ENCODE measurements around the gene MYBPHL. TPM values are rescaled to one million over a fixed set of nuclear protein-coding genes. Genes with fewer than 3 reads are reported as not detected.

The MYBPHL gene
- polyA plus RNA-seq, 1 donor from 2014 or later = not detected

- H3K4me1 Mint-ChIP-seq = peaks cover 0 to 1% (median under 1%) of the 10 kb centered on the region in 3 donors
- no peak overlapping the region for H3K4me3 Mint-ChIP-seq
- no peaks in the 10 kb centered on the region for H3K9me3 Mint-ChIP-seq
- H3K27ac Mint-ChIP-seq = no peak overlapping the region
- H3K27me3 Mint-ChIP-seq = peaks cover under 1% of the 10 kb centered on the region
- peaks cover 2% of the 10 kb centered on the region for H3K36me3 Mint-ChIP-seq
These were observed 38.2 kb downstream of the MYBPHL start for GRCh38 chr1:109268431-109269211.

- no peak overlapping the region for H3K4me3 Mint-ChIP-seq
- peaks cover 2% of the 10 kb centered on the region for H3K27me3 Mint-ChIP-seq
- H3K4me1 Mint-ChIP-seq = peaks cover 0 to 3% (median 1%) of the 10 kb centered on the region in 3 donors
- H3K27ac Mint-ChIP-seq = no peak overlapping the region
- peaks cover 2% of the 10 kb centered on the region for H3K36me3 Mint-ChIP-seq
- H3K9me3 Mint-ChIP-seq = no peaks in the 10 kb centered on the region
These were observed 39.0 kb downstream of the MYBPHL start for GRCh38 chr1:109267743-109268300.

DNA sequence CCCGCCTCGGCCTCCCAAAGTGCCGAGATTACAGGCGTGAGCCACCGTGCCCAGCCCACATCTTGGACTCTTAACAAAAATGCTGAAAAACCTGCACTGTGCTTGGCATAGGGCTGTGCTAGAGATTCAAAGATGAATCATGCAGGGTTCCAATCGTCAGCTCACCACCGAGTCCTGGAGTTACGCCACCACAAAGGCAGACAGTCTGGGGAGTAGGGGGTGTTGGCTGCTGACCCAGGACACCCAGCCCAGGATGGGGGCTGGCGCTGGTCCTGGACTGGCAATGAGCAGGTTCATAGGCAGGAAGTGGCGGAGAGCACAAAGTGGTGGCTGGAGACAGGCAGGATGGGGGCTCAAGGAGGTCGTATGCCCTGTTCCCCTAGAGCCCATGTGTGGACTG lies 39.8 kb downstream of the MYBPHL start:
- H3K27ac Mint-ChIP-seq = no peak overlapping the region
- peaks cover 2% of the 10 kb centered on the region for H3K36me3 Mint-ChIP-seq
- peaks cover 0 to 3% (median 1%) of the 10 kb centered on the region in 3 donors for H3K4me1 Mint-ChIP-seq
- no peaks in the 10 kb centered on the region for H3K9me3 Mint-ChIP-seq
- no peak overlapping the region for H3K4me3 Mint-ChIP-seq
- peaks cover 4% of the 10 kb centered on the region for H3K27me3 Mint-ChIP-seq

DNA sequence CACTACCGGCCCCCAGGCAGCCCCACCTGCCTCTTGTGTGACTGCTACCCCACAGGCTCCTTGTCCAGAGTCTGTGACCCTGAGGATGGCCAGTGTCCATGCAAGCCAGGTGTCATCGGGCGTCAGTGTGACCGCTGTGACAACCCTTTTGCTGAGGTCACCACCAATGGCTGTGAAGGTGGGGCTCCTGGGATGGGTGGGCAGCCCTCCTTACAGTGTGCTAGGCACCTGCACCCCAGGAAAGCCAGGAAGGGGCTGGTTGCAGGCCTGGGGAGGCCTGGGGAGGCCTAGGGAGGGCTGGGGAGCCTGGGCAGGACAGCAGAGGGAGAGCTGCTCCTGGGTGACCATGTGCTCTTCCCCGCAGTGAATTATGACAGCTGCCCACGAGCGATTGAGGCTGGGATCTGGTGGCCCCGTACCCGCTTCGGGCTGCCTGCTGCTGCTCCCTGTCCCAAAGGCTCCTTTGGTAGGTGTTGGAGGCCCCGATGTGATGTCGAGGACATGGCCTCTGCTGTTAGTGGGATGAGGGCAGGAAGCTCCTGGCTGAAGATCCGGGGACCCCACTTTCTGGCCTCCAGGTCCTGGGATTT lies 41.0 kb downstream of the MYBPHL start:
- no peak overlapping the region for H3K27ac Mint-ChIP-seq
- no peaks in the 10 kb centered on the region for H3K36me3 Mint-ChIP-seq
- peaks cover 0 to 3% (median 1%) of the 10 kb centered on the region in 3 donors for H3K4me1 Mint-ChIP-seq
- H3K27me3 Mint-ChIP-seq = peaks cover 4% of the 10 kb centered on the region
- no peaks in the 10 kb centered on the region for H3K9me3 Mint-ChIP-seq
- peak overlapping the region in 1 of 4 donors; percentile 5 for H3K4me3 Mint-ChIP-seq

DNA sequence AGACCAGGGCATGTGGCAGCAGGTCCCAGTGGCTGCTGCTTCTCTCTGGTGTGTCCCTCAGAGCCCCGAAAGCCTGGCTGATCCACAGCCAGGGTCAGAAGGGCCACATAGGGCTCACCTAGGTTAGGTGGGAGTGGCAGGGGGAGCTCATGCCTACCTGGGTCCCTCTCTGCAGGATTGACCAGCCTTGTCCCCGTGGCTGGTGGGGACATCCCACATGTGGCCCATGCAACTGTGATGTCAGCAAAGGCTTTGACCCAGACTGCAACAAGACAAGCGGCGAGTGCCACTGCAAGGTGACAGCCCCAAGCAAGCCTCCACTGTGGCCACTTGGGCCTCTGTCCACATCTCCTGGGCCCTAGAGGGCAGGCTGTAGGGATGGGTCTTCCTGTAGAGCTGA lies 41.8 kb downstream of the MYBPHL start:
- no peaks in the 10 kb centered on the region for H3K9me3 Mint-ChIP-seq
- peaks cover 4% of the 10 kb centered on the region for H3K27me3 Mint-ChIP-seq
- no peak overlapping the region for H3K4me3 Mint-ChIP-seq
- no peak overlapping the region for H3K27ac Mint-ChIP-seq
- H3K4me1 Mint-ChIP-seq = peaks cover 0 to 3% (median 1%) of the 10 kb centered on the region in 3 donors
- no peaks in the 10 kb centered on the region for H3K36me3 Mint-ChIP-seq

DNA sequence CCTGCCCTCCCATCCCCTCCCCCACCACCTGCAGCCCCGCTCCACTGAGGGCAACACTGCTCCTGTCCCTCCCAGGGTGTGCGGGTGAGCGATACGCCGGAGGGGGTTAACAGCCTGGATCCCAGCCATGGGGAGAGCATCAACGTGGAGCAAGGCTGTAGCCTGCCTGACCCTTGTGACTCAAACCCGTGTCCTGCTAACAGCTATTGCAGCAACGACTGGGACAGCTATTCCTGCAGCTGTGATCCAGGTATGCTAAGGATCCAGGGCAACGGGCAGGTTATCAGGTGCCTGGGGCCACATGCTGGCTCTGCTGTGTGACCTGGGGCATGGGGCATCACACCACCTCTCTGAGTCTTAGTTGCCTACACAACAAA lies 42.4 kb downstream of the MYBPHL start:
- Mint-ChIP-seq H3K27me3 (peaks cover 4% of the 10 kb centered on the region), H3K36me3 (no peaks in the 10 kb centered on the region), H3K4me1 (peaks cover 0 to 3% (median 1%) of the 10 kb centered on the region in 3 donors), H3K27ac (no peak overlapping the region), H3K9me3 (no peaks in the 10 kb centered on the region), H3K4me3 (no peak overlapping the region)

GRCh38 chr1:109263597-109264378 lies 43.0 kb downstream of the MYBPHL start:
- Mint-ChIP-seq H3K4me1 (peaks cover 0 to 3% (median 1%) of the 10 kb centered on the region in 3 donors), H3K36me3 (no peaks in the 10 kb centered on the region), H3K4me3 (no peak overlapping the region), H3K27me3 (peaks cover 4% of the 10 kb centered on the region), H3K27ac (no peak overlapping the region), H3K9me3 (no peaks in the 10 kb centered on the region)

DNA sequence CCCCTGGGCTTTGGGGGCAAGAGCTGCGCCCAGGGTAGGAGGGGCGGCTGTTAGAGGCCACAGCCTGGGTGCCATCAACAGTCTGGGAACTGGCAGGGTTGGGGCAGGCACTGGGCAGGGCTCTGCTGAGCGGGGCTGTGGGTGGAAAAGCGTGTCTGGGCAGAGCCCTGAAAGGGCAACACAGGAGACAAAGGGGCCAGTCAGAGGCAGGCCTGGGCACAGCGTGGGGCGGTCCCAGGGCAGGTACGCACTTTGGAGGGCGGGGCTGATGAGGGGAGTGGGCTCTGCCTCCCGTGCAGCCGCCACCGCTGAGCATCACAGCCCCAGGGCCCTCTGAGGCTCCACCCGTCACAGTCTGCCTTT lies 43.6 kb downstream of the MYBPHL start:
- peaks cover 4% of the 10 kb centered on the region for H3K27me3 Mint-ChIP-seq
- peaks cover 0 to 3% (median 1%) of the 10 kb centered on the region in 3 donors for H3K4me1 Mint-ChIP-seq
- H3K36me3 Mint-ChIP-seq = no peaks in the 10 kb centered on the region
- H3K9me3 Mint-ChIP-seq = no peaks in the 10 kb centered on the region
- H3K4me3 Mint-ChIP-seq = peak overlapping the region in 1 of 4 donors; percentile 49
- H3K27ac Mint-ChIP-seq = no peak overlapping the region

DNA sequence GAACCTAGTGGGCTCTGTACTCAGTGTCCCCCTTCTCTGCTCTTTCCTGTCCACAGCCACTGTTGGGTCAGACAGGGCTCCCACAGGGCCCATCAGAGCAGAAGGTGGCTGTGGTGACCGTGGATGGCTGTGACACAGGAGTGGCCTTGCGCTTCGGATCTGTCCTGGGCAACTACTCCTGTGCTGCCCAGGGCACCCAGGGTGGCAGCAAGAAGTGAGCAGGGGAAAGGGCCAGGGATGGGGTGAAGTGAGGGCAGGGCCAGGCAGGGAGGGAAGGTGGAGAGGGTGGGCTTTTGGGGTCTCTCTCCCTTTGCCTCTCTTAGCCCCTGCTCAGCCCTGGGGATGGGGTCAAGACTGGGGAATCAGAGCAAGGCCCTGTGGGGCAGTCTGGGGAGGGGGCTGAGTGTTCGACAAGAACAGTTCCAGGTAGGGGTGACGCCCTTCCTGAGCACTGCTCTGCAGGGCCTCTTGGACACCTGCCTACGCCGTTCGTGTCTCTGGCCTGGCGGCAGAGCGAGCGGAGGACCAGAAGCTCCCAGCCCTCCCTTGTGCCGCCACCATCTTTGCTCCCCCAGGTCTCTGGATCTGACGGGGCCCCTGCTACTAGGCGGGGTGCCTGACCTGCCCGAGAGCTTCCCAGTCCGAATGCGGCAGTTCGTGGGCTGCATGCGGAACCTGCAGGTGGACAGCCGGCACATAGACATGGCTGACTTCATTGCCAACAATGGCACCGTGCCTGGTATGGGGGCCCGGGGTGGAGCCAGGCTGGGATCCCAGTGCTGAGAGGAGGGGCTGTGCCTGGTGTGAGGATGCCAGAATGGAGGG lies 44.4 kb downstream of the MYBPHL start:
- Mint-ChIP-seq H3K9me3 (no peaks in the 10 kb centered on the region), H3K4me3 (no peak overlapping the region), H3K4me1 (peaks cover 0 to 3% (median 1%) of the 10 kb centered on the region in 3 donors), H3K27me3 (peaks cover 4% of the 10 kb centered on the region), H3K27ac (no peak overlapping the region), H3K36me3 (no peaks in the 10 kb centered on the region)

DNA sequence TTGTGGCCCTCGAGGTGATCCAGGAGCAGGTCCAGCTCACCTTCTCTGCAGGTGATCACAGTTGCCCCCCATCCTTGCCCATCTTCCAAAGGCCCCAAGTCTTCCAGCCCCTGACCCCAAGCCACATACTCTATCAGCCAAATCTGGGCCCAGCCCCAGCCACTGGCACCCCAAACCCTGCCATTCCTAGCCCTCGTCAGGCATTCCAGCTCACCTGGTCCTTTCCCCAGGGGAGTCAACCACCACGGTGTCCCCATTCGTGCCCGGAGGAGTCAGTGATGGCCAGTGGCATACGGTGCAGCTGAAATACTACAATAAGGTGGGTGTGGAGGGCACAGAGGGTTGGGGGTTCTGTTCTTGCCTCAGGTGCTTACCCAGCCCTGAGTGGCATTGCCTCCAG lies 45.2 kb downstream of the MYBPHL start:
- no peaks in the 10 kb centered on the region for H3K36me3 Mint-ChIP-seq
- no peaks in the 10 kb centered on the region for H3K9me3 Mint-ChIP-seq
- peaks cover 4% of the 10 kb centered on the region for H3K27me3 Mint-ChIP-seq
- no peak overlapping the region for H3K27ac Mint-ChIP-seq
- H3K4me1 Mint-ChIP-seq = peaks cover 0 to 3% (median 1%) of the 10 kb centered on the region in 3 donors
- no peak overlapping the region for H3K4me3 Mint-ChIP-seq

DNA sequence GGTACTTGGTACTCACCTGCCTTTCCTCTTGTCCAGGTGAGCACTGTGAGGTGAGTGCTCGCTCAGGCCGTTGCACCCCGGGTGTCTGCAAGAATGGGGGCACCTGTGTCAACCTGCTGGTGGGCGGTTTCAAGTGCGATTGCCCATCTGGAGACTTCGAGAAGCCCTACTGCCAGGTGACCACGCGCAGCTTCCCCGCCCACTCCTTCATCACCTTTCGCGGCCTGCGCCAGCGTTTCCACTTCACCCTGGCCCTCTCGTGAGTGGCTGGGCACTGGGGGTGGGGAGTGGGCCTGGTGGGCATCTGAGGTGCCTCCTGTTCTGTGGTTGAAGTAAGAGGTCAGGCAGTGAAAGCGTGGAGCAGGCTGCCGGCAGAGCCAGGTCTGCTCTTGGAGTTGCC lies 45.8 kb downstream of the MYBPHL start:
- no peak overlapping the region for H3K4me3 Mint-ChIP-seq
- H3K9me3 Mint-ChIP-seq = peaks cover 0 to 2% (median 0%) of the 10 kb centered on the region in 3 donors
- no peak overlapping the region for H3K27ac Mint-ChIP-seq
- H3K4me1 Mint-ChIP-seq = peaks cover 0 to 3% (median 3%) of the 10 kb centered on the region in 3 donors
- peaks cover 7% of the 10 kb centered on the region for H3K27me3 Mint-ChIP-seq
- no peaks in the 10 kb centered on the region for H3K36me3 Mint-ChIP-seq

GRCh38 chr1:109259674-109260557 lies 46.9 kb downstream of the MYBPHL start:
- Mint-ChIP-seq H3K9me3 (peaks cover 0 to 3% (median 0%) of the 10 kb centered on the region in 3 donors), H3K27me3 (peaks cover 9% of the 10 kb centered on the region), H3K36me3 (no peaks in the 10 kb centered on the region), H3K27ac (no peak overlapping the region), H3K4me3 (no peak overlapping the region), H3K4me1 (peaks cover 0 to 3% (median 3%) of the 10 kb centered on the region in 3 donors)

All from IgD-negative memory B cell (primary cell).